HG02759 (cell line): ENCODE measurements around the gene SLC34A3.

ENCODE experiments used
- ATAC-seq: cut with Tn5 transposase; IDR thresholded peaks from one replicate; pipeline ENCODE4 v1.9.1; 2021; ENCODE audit warnings: mild to moderate bottlenecking, moderate library complexity; ENCODE audit not compliant: unreplicated experiment

SLC34A3 gene

DNA sequence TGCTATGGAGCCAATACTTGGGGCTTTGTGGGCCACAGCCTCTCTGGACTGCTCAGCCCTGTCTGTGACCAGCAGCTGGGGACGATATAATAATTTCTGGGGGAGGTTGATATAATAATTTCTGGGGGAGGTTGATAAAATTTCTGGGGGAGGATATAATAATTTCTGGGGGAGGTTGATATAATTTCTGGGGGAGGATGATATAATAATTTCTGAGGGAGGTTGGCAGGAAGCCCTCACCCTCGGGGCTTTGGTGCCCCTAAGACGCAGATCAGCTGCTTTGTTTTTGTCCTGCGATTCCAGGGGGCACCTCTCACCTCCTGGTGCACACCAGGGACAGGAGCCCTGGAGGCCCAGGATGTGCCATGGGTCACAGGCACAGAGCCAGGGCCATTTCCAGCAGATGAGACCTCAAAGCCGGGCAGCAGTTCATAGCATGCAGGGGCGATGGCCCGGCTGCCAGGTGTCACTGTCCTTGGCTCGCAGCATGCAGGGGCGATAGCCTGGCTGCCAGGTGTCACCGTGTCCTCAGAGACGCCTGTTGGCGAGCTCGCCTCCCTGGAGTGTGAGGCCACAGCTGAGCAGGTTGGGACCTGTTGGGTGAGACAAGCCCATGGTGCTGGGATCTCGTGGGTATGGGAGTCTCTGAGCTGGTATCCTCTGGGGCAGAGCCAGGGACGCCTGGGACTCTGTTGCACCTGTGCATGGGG, 43.1 kb downstream of the SLC34A3 start:
- no peak for ATAC-seq

- ATAC-seq = no peak
Observed at GRCh38 chr9:137275203-137275587, 44.5 kb downstream of the SLC34A3 start.

DNA sequence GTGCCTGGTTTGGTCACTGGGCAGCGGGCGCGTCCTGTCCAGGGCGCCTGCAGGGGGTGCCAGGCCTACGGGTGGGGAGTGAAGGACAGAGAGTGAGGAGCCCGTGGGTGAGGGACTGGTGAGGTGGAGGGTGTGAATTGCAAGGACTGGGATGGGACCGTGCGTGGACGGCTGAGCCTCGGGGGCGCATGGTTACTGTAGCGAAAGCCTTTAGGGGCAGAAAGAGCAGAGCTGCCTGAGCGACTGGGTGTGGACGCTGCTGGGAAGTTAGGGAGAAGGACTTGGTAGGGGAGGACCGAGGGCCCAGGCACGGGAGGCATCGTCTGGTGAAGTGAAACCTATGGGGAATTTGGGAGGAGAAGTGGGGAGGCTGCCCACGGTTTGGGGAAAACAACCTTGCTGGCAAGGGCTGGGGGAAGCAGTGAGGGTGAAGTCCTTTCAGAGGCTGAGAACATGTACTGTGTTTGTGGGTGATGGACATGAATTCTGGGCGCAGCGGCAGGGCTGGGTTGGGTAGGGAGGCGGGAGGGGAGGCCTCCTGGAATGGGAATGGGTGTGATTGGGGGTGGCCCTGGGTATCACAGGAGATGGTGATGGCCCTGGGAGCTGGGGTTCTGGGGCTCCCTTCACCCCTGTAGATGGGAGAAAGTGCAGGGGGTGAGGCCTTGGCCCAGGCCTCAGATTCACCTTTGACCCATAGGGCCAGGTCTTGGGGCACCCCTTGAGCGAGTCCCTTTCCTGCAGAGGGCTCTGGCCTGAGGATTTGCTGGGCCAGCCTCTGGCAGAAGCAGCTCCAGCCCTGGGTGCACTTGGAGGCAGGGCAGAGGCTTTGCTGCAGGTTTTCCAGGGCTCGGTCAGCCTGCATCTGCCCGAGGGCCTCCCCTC, 45.1 kb downstream of the SLC34A3 start:
- ATAC-seq = no peak

GRCh38 chr9:137276473-137277328, 46.0 kb downstream of the SLC34A3 start:
- no peak for ATAC-seq

GRCh38 chr9:137277329-137278041, 46.8 kb downstream of the SLC34A3 start, which contains the start of gene TOR4A:
Gene TOR4A (plus strand): TSS chr9:137277726. CDS start chr9:137278690, 964 bp downstream.
- ATAC-seq = peak; percentile 76

GRCh38 chr9:137278061-137278701, 47.5 kb downstream of the SLC34A3 start:
- no peak for ATAC-seq

DNA sequence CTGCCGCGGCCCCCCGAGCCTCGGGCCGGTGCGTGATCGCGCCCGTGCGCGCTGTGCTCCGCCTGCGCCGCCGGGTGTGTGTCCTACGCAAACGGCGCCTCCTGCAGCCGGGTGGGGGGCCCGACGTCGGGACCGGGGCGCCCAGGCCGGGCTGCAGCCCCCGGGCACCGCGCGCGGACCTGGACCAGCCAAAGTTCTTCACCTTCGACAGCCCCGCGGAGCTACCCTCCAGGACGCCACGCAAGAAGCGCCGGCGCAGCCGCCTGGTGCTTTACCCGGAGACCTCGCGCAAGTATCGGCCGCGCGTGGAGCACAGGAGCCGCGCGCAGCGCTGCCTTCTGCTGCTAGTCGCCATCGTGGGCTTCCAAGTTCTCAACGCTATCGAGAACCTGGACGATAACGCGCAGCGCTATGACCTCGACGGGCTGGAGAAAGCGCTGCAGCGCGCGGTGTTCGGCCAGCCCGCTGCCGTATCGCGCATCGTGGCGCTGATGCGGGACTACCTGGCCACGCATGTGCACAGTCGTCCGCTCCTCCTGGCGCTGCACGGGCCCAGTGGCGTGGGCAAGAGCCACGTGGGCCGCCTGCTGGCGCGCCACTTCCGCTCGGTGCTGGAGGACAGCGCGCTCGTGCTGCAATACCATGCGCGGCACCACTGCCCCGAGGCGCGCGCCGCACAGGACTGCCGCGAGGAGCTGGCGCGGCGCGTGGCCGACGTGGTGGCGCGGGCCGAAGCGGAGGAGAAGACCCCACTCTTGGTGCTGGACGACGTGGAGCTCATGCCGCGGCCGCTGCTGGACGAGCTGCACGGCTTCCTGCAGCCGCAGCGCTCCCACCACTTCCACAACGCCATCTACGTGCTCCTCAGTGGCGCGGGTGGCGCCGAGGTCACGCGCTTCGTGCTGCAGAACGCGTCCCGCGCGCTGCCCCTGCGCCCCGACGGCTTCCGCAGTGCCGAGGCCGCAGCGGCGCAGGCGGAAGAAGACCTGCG, 48.3 kb downstream of the SLC34A3 start:
- no peak for ATAC-seq

DNA sequence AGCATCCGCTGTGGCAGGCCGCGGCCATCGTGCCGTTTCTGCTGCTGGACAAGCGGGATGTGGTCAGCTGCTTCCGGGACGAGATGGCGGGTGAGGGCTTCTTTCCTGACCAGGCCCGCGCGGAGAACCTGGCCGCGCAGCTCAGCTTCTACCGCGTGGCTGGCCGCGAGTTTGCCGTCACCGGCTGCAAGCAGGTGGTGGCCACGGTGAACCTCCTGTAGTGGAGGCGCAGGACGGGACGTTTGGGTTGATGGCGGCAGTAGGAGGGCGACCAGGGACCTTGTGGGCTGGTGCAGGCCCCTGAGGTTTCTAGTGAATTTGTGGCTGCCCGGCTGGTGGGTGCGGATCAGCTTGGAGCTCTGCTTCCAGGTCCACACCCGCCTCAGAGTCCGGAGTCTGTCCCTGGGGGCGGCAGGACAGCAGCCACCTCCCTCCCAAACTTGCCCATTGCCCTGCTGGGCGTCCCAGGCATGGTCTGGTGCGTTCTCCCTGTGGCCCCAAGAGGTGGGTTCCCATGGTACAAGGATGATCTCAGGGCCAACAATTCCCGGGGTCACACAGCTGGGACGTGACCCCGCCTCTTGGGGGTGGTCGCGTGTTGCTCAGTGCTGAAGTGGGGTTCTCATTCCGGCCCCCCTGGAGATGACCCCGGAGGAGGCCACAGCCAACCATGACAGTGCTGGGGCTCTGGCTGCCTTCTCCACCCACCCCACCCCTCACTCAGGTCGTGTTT, 49.2 kb downstream of the SLC34A3 start:
- ATAC-seq = no peak

DNA sequence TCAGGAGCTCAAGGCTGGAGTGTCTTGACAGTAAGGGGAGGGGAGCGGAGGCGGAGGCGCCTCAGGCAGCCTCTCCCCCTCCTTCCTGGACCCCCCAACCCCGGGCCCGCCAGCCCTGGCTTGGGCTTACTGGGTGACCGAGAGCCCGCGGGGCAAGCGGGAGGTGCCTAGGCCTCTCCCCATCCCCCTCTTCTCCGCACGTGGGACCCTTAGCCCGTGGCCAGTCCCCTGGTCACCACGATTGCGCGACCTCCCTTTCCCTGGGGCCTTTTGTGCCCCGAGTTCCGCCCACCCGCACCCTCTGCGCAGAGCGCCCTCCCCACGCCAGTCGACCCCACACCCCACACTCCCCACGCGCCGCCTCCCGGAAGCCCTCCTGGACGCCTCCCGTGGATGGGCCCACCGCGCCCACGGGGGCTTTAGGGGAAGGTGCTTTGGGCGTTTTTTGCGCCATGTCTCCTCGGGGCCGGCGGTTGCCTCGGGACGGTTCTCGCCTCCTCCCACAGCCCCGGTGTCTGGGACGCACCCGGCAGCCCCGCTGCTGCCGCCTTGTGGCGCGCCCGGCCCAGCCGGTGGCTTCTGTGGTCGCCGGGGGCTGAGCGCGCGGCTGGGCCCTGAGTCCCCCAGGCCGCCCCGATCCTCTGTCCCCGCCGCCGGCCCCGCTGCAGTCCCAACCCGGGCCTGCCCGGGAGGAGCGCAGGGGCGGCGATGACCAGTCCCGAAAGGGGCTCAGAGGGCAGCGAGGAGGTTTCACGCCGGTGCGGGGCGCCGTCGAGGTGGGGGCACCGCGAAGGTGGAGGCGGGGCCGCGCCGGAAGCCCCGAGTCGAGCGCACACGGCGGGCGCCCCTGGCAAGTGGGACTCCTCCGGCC, 50.0 kb downstream of the SLC34A3 start:
- no peak for ATAC-seq

- no peak for ATAC-seq
Observed at GRCh38 chr9:137281345-137282116, 50.8 kb downstream of the SLC34A3 start.
